Esophagus squamous epithelium (tissue), 4 donors: Measurements from ENCODE around the gene FAM120B.

Source experiments
- CTCF ChIP-seq, 6 experiments: fragments of 450-650 bp in 4 of 6; fragments of 200-600 bp in 2 of 6; sonication (generic) in 2 of 6; IDR thresholded peaks; one replicate each; pipeline ENCODE4 v1.5.1; 2016 to 2019; ENCODE audit warnings: antibody characterized with exemption in 6 of 6, mild to moderate bottlenecking in 4 of 6, moderate library complexity in 4 of 6
- POLR2A ChIP-seq, 4 donors: fragments of 450-650 bp; IDR thresholded peaks; one replicate each; pipeline ENCODE4 v1.6.1; 2017; ENCODE audit warnings: antibody characterized with exemption in 4 of 4, mild to moderate bottlenecking in 4 of 4, moderate library complexity in 3 of 4

- TF ChIP-seq CTCF (IDR thresholded peaks at IDR 0.05) (no peak), POLR2A (IDR thresholded peaks at IDR 0.05) (no peak)
These were observed 45.9 kb upstream of the FAM120B start for GRCh38 chr6:170260686-170261085.
